Measurements from ENCODE around the gene JADE1.
A peak's percentile ranks its signal among the peaks of the same experiment; 100 is the strongest.

Gene JADE1

DNA sequence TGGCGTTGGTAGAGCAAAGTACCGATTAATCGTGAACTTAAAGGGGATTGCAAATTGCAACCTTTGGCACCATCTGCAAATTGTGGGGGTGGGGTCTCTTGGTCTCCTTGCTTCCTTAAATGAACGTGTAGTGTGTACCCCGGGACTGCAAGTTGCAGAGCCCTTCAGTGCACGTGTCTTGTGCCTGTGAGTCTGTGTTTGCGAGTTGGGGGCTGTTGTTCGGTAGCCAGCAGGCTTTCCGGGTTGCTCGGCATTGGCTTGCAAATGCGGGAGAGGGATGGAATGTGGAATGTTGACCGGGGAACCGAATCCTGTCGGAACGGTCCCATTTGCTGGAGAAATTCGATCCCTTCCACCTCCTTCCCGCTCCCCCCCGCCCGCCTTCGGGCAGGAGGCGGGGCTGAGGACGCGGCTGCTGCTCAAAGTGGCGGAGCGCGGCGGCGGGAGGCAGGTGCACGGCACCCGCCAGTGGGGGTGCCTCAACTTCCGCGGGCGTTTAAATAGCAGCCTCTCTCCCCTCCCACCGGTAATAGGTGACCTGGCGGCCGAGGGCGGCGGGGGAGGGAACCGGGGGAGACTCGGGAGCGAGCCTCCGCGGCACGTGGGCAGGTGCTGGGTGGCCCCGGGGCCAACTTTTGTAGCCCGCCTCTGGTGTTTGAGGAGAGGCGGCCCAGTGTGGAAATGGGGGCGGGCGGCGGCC, 1.5 kb downstream of the JADE1 start:
- DNase-seq (ENCODE audit: low spot score), result peak; percentile 84

DNA sequence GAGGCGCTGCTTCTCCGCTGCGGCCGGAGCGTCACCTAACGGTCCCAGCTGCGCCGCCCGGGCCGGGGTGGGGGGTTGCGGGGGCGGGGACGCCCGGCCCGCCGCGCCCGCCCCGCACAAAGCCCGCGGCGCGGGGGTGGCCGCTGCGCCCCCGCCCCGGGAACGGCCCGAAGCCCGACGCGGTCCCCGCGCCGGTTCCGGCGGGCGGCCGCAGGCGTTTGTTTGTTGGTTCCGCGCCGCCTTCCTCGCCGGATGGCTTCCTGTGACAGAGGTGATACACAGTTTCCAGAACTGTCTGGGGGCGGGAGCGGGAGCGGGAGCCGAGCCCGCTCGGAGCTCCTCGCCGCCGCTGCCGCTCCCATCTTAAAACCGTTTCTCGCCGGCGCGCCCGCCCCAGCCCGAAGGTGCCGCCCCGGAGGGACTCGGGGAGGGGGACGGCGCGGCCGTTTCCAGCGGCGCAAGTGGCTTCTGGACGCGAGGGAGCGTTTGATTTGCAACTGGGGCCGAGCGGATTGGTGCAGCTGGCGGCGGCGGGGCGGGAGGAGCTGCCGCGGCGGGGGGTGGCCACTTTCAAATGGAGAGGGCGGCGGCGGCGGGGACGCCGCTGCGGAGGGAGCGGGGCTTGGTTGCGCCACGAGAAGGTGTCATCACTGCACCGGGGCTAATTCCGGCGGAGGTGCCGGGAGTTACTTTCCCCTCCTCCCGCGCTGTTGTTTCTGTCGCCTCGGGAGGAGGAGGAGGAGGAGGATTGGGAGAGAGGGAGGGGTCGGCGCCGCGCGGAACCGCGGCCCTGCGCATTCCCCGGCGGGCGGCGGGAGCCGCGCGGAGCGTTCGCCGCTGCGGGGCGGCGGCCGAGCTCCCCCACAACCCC, 2.3 kb downstream of the JADE1 start:
- DNase-seq (ENCODE audit: low spot score), result peak; percentile 82

DNA sequence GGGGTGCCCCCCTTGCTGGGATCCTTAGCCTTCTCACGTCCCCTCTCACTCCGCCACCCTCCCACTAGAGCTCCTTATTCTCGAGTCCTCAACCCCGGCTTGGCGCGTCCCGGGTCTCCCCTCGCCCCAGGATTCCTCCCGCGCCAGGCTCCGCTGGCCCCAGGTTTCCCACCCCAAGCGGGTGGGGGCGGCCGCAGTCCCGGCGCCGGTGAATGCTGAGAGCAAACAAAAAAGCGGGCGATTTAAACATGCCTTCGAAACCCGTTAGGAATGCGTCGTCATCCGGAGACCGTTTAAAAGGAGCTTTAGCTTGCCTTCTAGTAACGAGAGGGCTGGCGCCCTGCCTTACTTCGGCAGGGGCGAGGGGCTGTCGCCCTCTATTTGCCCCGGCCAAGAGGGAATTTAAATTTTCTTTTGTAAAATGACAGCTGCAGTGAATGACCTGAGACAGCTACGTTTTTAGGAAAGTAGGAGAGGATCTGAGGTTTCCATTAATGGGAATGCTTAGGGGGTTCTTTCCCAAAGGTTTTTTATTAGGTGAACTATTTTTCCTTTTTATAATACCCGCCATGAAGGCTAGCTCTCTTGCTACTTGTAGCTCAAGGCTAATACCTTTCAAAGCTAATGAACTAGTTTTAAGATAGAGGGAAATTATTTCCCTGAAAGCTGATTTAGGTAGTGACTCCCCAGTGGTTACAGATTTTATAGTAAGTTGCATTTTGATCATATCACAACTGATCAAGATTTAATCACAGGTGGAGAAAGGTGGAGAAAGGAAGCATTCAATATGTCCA, 3.1 kb downstream of the JADE1 start:
- peak; percentile 40 for DNase-seq (ENCODE audit: low spot score)

DNA sequence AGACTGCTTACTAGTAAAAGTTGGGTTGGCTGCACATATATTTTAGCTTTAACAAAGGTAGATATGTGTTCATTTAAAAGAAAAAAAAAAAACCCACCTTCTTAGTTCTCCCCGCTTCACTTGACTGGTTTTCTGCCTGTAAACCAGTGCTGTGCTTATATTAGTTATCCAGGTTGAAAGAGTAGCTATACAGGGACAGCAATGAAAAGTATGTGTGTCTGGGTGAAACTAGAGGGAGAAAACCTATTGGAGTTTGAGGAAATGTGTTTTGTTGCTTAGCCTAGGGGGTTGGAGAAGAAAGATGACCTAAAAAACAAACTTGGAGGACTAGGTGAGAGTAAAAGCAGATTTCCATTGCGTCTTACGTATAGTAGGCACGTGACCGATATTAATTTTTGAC, 4.5 kb downstream of the JADE1 start:
- DNase-seq (ENCODE audit: low spot score), result no peak

DNA sequence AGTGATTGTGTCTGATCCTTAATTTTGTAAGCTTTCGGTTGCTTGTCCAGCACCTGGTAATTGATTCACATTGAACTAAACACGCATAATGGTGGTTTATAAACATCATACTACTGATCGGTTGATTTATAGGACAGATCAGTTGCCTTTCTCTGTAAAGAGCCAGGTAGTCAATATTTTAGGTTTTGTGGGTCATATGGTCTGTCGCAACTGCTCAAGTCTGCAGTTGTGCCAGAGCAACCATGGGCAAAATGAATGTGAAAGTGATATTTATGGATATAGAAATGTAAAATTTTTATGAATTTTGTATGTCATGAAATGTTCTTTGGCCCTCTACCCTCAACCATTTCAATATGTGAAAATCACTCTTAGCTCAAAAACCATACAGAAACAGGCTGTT, 8.9 kb downstream of the JADE1 start:
- DNase-seq (ENCODE audit: low spot score), result no peak

DNA sequence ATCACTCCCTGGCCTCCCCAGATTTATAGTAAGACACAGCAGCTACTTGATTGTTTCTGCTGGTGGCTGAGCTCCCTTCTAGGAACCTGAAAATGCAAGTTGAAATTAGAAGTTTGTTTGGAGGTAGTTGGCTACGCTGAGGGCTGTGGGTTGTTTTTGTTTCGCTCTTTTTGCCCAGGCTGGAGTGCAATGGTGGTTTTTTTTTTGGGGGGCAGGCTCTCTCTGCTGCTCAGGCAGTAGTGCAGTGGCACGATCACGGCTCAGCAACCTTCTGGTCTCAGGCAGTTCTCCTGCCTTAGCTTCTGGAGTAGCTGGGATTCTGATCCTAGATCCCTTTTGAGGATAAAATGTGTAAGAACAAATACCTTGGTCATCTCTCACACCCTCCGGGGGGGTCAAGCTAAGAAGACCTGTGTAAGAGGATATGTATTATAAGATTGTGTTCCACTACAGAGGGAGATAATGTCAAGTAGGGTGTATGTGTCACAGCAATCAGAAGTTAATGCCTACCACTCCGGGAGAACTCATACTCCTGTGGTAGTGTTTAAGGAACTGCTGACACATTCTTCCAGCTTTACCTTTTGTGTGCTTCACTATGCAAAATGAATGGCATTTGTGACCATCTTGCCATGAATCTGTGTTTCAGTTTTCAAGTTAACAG, 9.7 kb downstream of the JADE1 start:
- DNase-seq (ENCODE audit: low spot score), result no peak

DNA sequence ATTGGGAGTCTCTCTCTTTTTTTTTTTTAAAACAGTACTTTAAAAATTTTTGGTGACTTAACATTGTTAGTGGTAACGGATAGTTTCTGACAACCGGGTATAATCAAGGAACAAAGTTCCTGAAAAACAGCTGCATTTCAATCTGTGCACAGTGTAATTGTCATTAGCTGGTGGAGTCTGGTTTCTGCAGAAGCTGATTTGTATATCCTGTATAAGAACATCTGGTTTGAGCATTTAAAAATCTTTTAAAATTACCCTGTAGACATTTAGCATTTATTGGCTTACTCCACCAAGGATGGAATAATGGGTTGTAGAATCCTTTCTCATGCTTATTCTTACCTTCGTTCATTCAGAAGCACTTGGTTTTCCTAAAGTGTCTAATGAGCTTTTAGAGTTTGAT, 11.2 kb downstream of the JADE1 start:
- DNase-seq (ENCODE audit: low spot score), result no peak

DNA sequence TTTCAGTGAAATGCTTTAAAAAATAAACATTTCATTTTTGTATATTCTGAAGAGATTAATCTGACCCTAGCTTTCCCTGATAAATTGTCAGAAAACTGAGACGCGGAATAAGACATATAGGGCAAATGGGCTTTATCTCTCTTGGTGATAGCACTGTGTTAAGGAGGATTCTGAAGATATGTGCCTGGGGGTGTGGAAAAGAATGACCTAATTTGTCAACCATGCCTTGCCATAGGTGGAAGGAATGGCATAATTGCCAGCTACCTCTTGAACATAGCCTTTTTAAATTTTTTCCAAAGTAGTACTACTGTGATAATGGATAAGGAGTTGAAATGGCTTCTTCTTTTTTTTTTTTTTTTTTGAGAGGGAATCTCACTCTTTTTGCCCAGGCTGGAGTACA, 11.7 kb downstream of the JADE1 start:
- no peak for DNase-seq (ENCODE audit: low spot score)

DNA sequence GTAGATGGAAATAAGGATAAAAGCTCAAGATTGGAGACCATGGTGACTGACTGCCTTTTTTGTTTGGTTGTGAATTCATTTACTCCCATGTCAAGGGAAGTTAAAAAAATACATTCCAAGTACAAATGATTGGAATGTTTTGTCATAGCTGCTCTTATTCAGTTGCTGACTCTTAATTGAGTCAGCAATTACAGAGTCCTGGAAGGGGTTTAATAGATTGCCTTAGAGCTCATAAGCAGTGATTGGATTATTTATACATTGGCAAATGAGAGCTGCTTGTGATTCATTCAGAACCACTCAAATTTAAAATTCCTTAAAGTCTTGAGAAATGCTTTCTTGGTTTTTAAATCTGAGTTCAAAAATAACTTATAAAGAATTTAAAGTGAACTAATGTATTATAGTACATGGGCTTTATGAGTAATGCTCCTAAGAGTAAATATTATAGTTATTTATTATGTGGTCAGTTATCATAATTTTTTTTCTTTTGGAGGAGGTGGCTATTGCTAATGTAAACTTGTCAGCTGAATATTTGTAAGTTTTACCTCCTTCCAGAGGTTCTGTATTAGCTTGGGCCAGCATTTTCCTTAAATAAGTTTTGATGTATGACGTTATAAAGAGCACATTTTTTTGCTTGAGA, 13.6 kb downstream of the JADE1 start:
- DNase-seq (ENCODE audit: low spot score), result no peak

DNA sequence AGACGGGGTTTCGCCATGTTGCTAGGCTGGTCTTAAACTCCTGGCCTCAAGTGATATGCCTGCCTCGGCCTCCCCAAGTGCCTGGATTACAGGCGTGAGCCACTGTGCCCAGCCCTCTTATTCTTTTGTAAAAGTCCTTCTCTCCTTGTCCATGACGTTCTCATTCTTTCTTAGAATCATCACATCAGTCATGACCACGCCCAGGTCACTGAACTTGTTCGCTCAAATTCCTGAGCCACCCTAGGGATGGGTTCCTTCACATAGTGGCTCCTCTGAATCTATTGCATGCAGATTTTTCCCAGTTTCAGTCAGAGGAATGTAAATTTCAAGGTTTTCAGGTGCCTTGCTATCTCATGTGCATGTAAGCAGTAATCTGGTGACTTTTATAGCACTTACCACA, 15.7 kb downstream of the JADE1 start:
- no peak for DNase-seq (ENCODE audit: low spot score)

DNA sequence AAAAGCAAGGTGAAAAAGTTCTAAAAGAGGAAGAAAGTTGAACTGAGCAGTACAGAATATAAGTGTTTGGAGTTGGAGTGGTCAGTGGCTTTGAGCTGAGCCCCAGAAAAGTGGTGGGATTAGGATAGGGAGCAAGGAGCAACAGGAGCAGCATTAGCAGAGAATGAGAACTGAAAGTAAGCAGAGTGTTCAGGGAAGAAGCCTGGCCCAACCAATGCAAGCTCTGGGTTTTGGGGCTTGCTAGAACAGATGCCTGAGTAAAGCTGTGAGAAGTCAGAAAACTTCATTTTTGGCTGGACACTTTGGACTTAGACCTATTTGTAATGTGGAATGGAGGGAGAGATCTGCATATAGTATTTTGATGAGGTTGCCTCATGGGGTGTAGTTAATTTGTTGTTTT, 17.8 kb downstream of the JADE1 start:
- no peak for DNase-seq (ENCODE audit: low spot score)

DNA sequence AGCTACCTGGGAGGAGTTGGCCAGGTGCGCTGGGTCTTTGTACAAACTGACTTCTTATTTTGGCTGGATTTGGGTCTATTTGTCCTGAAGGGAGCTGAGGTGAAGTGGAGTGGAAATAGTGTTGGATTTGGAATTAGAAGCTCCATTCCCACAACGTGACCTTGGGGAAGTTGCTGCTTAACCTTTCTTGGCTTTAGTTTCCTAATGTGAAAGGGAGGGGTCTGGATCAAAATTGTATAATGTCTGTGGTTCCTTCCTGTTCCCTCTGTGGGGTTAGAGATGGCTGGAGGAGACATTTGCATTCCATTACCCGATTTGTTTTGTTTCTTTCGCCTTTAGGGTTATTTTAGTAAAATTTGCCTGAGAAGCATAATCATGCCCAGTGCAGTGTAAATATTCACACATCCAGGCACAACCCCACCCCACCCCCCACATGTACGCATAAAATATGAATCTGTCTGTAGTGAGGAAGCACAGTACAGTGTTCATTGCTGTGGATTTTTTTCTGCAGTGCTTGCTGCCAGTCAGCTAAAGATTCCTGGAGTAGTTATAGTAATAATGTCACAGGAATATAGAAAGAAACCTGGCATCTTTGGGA, 21.5 kb downstream of the JADE1 start:
- DNase-seq (ENCODE audit: low spot score), result no peak

DNA sequence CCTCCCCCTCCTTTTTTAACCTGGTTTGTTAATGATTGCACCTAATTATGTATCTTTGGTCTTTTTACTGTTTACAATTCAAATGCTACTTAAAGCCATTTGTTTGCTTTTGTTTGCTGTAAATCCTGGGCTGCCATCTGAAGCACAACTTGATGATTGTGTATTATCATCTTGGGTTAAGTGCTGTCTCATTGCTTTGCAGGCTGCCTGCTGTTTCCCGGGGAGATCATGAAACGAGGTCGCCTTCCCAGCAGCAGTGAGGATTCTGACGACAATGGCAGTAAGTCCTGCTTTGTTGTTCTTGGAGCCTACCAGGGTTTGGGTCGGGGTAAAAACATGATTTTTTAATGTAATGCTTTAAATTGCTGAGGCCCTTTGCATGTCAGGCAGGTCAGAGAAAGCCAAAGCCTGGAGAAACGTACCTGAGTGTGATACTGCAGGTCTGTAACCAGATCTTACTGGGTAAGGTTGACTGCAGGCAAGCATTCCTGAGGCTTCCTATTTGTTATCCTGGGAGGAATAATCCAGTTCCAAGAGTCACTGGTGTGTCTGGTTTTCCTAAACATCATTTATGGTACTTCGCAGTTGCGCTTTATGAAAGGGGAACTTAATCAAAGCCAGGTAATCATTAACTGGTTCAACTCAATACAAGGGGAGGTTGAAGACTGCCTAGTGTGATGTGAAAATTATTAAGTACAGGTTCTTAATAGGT, 22.2 kb downstream of the JADE1 start:
- no peak for DNase-seq (ENCODE audit: low spot score)

DNA sequence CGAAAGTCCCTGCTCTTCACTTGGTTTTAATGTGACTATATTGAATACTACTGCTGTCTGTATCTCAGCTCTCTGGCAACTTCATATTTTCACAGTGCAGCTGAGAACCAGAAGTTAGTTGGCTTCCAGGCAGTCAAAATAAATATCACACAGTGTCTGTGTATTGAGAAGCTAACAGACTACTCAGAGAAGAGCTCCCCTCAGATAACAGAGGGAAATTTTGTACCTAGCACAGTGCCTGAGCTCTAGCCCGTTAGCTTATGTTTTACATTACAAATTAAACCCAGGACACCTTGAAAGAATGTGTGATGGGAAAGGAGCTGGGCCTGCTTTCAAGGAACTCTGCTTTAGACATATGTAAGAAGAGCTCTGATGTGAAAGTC, 22.7 kb downstream of the JADE1 start:
- DNase-seq (ENCODE audit: low spot score), result no peak

DNA sequence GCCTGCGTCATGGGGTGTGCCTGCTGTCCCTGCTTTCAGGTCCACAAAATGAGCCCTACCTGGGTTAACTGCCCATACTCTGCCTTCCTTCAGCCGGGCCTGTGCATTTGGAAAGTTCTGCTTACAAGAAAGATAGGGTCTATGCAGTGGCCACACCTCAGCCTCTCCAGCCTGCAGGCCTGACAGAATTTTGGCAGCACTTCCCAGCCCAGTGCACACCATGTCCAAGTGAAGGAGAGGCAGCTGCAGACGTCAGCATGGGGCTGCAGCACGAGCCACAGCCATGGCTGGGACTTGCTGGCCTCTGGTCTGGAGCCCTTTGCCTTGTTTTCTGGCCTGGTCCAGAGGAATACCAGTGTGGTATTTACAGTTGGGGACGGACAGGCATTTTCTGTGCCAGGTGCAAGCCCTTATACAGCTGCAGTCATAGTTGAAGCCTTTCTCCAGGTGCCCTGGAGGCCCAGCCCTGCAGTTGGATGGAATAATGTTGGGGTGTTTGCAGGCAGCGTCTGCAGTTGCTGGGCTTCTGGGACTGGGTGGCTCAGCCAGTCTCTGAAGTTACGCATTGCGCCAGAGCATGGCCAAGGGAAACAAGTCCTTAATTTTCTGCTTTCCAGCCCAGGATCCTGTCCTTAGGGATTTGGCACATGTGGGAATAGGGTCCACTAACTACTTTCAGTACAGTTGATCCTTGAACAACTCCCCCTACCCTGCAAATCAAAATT, 26.2 kb downstream of the JADE1 start:
- DNase-seq (ENCODE audit: low spot score), result no peak

DNA sequence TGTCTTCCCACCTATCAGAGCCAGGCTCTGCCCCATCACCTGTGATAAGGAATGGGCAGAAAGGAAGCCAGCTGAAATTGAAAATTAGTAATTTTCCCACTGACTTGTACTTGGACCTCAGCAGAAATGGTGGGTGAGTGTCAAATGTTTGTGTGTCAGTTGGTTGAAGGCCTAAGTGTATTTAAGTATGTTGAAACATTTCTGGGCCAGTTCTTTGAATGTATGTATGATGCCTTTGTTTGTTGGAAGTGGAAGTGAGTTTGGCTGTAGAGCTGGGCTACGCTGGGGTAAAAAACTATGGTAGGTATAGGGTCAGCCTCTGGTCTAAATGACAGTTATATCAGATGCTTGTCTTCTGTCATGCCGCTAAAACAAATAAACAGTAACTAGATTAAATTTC, 27.7 kb downstream of the JADE1 start:
- DNase-seq (ENCODE audit: low spot score), result no peak

DNA sequence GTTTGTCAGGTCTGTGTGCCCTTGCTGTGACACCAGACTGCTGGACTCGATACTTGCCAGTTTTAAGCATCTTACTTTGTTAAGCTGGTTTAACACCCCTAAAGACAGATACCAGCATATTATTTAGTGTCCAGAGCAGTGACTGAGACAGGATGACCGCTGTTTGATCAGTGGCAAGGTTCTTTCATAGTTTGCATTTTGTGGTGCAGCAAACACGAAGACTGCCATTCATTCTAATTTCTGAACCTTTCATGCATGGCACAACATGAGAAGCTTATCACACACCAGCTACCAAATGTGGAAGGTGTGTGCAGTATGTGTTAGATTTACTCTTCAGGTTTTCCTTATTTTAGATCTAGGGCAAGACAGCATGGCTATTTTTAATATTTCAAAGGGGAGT, 28.2 kb downstream of the JADE1 start:
- no peak for DNase-seq (ENCODE audit: low spot score)

DNA sequence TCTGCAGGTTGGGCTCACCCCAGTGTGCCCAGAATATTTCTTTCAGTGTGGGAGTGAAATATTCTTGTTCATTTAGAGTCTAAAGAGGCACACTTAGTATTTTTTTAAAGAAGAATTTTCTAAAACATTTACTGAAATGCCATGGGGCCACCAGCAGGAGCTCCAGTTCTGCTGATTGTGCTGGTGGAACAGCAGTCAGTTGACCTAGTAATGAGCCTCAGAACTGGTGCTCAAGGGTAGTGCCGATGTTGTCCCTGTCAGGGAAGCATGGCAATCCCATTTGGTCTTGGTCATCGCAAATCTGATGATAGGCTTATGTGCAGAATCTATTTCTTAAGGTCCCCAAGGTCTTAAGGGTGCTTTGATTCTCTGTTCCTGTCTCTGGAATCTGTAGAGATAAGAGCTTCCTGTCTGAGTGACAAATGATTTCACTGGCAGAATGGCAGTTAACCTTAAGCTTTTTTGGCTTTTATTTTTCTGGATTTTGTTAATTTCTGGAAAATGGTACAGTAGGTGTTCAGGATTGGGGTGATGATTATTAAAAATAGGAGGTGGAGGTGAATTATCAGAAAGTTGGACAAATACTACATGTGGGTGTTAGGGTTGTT, 31.3 kb downstream of the JADE1 start:
- no peak for DNase-seq (ENCODE audit: low spot score)

DNA sequence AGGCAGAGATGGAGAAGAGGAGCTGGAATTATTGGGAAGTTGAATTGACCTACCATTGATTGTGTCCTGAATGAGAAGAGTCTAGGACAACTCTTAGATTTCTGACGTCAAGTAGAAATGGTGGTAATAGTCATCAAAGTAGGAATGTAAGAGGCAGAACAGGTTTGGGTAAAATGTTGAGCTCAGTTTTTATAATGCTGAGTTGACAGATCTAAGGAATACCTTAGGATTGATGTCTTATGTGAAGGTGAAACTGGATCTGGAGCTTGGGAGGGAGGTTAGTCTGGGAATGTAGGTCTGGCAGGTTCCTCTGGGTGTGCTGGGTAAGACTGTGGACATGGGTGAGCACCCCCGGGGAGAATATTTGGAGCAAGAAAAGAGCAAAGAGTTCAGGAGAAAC, 31.9 kb downstream of the JADE1 start:
- DNase-seq (ENCODE audit: low spot score), result no peak

DNA sequence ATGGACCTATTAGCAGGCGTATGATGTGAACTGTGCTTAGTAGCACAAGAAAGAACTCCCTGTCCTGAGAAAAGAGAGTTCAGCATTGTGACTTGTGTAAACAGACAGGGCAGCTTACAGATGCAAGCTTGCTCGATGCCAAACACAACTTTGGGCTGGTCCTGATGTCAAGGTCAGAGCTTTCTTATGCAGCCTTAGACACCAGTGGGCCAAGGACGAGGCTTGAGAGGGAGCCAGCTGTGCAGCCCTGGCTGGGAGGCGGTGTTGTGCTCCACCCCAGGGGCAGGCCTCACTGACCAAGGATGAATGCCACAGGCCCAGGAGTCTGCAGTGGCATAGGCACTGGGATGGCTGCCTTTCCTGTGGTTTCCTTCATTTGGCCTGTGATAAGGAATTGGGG, 35.4 kb downstream of the JADE1 start:
- no peak for DNase-seq (ENCODE audit: low spot score)

Measured in CD4-positive, alpha-beta T cell treated with Interleukin-2 at 100 ng/mL for 4 hours (primary cell).